GM18520 (cell line): ENCODE measurements around the gene SMTNL2.
"Not testable (repeated sequence)": the region's sequence is repeated elsewhere in the genome, so short reads cannot be mapped to it uniquely, and the experiment has no call there.

Source experiments
- ATAC-seq: cut with Tn5 transposase; IDR thresholded peaks from one replicate; pipeline ENCODE4 v1.9.1; 2021; ENCODE audit not compliant: unreplicated experiment

SMTNL2 gene

DNA sequence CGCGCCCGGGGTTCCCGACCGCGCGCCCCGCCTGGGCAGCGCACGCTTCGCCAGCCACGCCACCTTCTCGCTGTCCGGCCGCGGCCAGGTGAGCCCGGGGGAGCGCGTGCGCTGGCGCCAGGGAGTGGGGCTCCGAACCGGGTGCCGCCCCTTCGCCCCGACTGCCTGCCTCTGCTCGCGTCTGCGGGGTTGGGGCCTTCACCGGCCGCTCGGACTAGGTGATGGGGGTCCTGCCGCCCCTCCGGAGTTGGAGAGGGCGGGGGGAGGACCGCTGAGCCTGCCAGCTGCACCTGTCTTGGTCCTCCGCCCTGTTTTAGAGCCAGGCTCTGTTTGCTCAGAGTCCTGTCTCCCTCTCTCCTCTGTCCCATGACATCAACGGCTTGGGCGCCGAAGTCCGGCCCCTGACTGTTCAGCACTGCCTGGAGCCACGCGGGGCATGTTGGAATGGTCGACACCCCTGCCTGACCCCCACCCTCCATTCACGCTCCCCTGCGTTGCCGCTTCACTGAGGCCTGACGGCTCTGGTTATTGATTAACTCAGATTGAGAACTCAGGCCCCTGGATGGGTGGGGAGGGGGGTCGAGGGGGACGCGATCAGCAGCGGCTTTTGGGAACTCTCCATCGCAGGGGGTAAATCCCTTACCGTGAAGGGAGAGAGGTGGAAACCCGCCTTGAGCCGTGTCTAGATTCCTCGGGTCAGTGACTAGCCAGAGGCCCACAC, 748 bp downstream of the SMTNL2 start:
- no peak for ATAC-seq

DNA sequence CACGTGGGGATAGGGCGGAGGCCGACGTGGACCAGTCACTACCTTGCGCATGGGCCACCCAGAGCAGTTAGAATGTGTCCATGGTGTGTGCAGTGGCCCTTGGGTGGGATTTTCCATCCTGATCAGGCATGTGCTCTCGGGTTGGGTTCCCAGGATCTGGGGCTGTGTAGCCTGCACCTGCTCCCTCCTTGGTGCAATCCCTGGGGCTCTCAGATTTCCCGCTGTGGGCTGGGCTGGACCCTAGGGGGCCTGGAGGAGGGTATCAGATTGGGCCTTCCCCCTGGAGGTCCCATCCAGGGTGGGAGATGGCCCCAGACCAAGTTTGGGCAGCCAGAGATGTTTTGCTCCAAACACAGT, 1.3 kb downstream of the SMTNL2 start:
- no peak for ATAC-seq

DNA sequence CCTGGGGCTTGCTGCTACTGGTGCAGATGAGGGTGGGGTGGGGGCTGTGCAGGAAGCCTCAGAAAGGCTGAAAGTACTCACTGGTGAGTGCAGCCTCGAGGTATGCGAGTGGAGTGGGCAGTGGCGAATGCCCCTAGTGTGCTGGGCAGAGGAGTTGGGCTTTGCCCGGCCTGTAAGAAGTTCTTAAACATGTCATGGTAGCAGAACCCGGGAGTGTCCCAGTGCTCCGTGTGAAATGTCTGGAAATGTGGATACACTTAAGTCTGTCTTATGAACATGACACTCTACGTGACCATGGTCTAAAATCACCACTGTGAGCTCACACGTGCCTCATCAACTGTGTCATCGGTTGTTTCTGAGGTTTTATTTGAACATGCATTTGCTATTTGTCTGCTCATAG, 1.7 kb downstream of the SMTNL2 start:
- ATAC-seq: no peak

DNA sequence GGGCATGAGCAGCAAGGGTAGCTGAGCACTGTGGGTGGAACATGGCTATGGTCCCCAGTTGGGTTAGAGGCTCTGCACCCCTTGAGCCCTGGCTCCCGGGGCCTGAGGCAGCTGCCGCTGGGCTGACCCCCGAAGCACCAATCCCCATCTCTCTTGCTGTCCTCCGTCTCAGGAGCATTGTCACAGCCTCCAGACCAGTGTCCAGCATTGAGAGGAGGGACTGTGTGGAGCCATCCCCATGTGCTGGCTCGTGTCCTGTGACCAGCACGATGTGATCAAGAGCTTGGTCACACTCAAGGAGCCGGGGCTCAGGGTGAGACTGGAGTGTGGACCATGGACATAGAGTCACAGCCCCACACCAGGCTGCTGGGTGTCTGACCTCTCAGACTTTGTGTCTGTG, 2.9 kb downstream of the SMTNL2 start:
- no peak for ATAC-seq

DNA sequence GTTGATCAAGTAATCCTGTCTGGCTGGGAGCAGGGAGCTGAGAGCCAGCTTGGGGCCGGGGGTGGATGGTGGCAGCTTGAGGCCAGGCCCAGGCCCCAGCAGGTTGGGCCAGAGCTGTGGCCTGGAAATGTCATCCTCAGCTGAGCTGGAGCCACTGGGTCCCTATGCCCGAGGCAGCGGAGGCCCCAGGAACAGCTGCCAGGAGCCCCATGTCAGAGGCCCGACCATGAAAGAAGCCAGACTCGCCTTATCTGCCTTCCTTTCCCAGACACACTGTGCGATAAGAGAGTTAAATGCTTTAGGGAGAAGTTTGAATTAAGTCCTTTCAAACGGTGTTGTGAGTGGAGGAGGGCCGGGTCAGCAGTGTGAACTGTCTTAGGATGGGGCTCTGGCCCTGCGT, 3.5 kb downstream of the SMTNL2 start:
- no peak for ATAC-seq

DNA sequence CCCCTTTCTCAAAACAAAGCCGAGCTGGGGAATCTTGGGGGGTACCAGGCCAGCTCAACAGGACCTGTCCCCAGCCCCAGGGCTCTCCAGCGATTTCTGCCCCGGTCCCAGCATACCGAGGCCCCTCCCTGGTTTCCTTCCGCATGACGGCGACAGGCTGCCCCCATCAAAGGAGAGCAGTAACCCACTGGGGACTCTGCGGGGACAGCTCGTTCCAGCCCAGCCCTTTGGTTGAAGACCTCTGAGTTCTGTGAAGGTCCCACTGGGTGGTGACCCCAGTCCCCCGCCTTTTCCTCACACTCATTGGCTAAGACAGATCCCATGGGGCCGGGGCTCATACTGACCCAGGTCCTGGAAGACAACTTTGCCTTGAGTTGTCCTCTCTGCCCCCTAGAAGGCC, 4.1 kb downstream of the SMTNL2 start:
- no peak for ATAC-seq

GRCh38 chr17:4588898-4589625, 4.7 kb downstream of the SMTNL2 start:
- ATAC-seq: no peak

DNA sequence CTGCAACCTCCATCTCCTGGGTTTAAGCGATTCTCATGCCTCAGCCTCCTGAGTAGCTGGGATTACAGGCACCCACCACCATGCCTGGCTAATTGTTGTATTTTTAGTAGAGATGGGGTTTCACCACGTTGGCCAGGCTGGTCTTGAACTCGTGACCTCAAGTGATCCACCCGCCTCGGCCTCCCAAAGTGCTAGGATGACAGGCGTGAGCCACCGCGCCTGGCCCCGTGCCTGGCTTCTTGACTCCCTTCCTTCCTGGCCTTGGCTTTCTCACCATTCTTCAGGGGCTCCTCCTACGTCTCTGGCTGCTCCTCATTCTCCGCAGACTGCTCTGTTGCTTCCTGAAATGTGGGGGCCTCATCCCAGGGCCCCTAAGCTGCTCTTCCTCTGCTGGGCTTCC, 5.7 kb downstream of the SMTNL2 start:
- not testable (repeated sequence) for ATAC-seq

DNA sequence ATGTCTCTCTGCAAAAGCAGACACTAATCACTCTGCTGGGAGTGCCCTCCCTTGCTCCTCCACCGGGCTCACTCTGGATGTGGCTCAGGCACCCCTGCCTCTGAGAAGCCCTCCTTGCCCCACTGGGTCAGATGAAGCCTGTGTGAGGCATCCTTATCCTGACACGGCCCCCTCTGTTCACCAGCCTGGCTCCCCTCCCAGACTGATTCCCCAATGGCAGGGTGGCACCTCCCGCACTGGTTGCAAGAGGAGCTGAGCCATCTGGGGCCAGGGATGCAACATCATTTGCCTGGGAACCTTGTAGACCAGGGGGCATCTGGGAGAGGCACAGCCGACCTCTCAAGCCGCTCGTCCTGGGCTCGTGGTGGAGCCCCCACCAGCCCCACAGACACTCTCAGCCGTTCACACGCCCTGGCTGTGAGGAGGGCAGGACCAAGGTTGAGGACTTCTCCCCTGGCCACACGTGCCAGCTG, 6.7 kb downstream of the SMTNL2 start:
- ATAC-seq: no peak

GRCh38 chr17:4591529-4591928, 7.2 kb downstream of the SMTNL2 start:
- no peak for ATAC-seq

- no peak for ATAC-seq
Observed at GRCh38 chr17:4592240-4593005, 8.1 kb downstream of the SMTNL2 start.

- no peak for ATAC-seq
Observed at GRCh38 chr17:4593021-4593421, 8.7 kb downstream of the SMTNL2 start.

DNA sequence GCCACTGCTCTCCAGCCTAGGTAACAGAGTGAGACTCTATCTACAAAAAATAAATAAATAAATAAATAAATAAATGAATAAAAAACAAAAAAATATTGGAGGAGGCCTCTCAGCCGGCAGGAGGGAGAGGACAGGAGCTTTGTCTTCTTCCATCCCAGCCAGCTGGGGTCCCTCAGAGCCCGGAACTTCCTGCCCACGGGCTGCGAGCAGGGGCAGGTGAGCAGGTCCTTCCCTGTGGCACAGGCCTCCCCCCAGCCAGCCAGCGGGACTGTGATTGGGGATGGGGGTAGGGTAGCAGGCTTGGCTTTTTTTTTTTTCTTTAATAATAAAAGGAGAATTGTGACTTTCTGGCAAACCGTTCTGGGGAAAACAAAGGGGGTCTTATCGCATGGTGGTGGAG, 10.1 kb downstream of the SMTNL2 start:
- no peak for ATAC-seq

- ATAC-seq: no peak
Observed at GRCh38 chr17:4594931-4595684, 10.8 kb downstream of the SMTNL2 start.

DNA sequence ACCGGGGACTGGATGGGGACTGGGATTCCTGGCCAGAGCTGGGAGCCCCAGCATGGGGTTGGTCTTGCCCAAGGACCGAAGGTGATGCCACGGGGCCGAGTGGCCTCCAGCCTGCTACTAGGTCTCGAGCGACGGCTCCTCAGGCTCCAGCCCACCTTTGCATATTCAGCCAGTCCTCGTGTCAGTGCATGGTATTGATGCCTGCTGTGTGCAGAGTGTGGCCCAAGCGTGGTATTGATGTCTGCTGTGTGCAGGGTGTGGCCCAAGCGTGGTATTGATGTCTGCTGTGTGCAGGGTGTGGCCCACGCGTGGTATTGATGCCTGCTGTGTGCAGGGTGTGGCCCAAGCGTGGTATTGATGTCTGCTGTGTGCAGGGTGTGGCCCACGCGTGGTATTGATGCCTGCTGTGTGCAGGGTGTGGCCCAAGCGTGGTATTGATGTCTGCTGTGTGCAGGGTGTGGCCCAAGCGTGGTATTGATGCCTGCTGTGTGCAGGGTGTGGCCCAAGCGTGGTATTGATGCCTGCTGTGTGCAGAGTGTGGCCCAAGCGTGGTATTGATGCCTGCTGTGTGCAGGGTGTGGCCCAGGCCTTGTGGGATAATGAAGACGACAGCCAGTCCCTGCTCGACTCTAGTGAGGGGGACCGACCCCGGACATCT, 11.5 kb downstream of the SMTNL2 start:
- not testable (repeated sequence) for ATAC-seq

DNA sequence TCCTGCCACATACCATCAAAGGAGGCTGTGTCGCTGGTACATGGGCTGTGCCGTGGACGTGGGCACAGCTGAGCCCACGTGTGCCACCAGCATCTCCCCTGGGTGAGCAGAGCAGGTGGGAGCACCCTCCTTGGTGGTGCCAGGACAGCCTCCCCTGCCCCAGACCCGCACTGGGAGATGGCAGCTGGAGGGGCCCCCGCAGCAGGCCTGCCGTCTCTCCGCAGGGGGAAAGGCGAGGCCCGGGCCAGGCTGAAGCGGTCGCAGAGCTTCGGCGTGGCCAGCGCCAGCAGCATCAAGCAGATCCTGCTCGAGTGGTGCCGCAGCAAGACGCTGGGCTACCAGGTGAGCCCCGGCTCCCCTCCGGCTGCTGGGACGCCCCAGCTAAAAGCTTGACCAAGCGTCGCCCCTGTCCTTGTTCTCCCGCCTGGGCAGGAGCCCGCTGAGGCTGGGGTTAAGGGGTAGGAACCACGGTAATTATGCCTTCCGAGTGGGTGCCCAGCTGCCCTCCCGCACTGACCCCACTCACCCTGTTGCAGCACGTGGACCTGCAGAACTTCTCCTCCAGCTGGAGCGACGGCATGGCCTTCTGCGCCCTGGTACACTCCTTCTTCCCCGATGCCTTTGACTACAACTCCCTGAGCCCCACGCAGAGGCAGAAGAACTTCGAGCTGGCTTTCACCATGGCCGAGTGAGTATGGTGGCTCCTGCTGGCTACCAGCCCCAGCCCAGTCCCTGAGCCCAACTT, 12.5 kb downstream of the SMTNL2 start:
- ATAC-seq: no peak

DNA sequence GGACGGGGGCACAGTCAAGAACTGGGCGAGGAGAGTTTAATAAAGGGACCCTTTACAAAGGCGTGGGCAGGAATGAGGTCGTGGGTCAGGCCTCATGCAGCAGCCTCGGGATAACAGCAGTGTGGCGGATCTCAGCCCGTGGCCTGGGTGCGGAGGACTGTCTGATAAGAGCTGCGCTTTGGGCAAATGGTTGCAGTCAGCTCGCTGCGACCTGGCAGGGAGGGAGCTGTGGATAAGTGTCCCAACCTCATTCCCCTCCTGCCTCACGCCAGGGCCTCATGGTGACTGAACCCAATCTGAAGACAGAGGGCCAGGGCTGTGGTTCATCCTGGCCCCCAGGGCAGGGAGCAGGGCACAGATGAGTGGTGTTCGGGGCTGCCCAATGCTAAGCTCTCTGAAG, 13.6 kb downstream of the SMTNL2 start:
- ATAC-seq: no peak

DNA sequence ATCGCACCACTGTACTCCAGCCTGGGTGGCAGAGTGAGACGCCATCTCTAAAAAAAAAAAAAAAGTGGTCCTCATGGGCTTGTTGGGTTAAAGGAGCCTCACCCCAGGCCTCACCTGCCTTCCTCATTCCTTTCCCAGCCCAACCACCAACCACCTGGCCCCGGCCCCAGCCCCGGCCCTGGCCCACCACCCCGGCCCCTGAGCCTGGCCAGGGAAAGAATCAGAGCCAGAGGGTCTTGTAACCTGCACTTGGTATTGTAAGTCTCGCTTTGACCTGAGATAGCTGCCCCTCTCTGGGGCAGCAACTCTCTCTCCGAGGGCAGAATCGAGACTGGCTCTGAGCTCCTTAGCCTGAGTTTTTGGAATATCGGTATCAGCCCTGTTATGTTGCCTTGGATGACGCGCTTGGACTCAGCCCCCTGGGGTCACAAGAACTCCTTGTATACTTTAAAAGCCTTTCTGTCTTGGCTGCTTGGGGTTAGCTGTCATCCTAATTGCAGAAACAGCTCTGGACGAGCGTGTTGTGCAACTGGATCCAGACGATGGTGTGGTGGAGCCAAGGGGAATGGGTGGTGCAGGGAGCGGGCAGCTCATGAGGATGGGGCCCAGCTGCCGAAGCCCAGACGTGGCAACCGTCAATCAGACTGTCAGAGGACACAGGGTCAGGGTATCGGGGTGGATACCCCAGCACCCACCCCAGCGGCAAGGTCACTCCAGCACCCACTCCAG, 14.6 kb downstream of the SMTNL2 start:
- no peak for ATAC-seq
